IPS DF 4.7 (cell line): Measurements from ENCODE around the gene ACACA.

Source experiments
- DNase-seq: peaks from one replicate; pipeline ENCODE4 v3.0.0-alpha.2; 2013; ENCODE audit warnings: low spot score; ENCODE audit errors: extremely low read depth

ACACA gene

GRCh38 chr17:37292429-37293139 lies 114.1 kb downstream of the ACACA start:
- no peak for DNase-seq

GRCh38 chr17:37291351-37291750 lies 115.3 kb downstream of the ACACA start:
- DNase-seq = no peak

- no peak for DNase-seq
These were observed 120.2 kb downstream of the ACACA start for GRCh38 chr17:37286430-37286829.

GRCh38 chr17:37284191-37284590 lies 122.4 kb downstream of the ACACA start:
- no peak for DNase-seq

DNA sequence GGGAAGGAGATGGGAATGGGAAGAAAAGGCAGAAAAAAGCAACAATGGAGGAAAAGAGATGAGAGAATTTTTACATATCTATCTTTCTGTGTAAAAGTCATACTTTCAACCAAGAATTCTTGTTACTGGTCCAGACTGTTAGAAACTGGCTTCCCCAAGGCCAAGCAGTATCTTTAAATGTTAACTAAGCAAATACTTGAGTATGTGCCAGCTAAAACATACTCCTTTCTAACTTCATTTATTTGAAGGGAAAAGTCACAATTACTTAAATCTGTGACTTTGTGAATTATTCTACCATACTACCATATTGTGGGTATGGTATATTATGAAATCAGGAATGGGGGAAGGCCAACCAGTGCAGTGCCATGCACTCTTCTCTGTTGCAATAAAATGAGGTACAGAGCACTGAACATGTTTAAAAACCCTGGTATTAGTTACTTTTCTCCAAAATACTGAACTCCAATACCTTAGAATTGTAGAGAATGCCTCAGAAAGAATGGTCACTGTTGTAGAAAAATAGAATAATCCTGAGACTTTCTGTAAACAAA lies 123.1 kb downstream of the ACACA start:
- DNase-seq = no peak

DNA sequence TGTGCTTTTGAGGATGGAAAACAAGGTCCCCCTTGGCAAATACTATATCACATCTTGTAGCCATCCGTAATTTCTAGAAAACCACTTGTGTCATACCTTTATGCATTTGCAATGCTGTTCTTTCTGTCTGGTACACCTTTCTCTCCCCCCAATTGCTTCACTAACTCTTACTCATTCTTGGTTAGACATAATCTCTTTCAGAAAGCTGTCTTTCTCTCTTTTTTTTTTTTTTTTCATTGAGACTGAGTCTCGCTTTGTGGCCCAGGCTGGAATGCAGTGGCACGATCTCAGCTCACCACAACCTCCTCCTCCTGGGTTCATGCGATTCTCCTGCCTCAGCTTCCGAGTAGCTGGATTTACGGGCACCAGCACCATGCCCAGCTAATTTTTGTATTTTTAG lies 125.8 kb downstream of the ACACA start:
- no peak for DNase-seq

DNA sequence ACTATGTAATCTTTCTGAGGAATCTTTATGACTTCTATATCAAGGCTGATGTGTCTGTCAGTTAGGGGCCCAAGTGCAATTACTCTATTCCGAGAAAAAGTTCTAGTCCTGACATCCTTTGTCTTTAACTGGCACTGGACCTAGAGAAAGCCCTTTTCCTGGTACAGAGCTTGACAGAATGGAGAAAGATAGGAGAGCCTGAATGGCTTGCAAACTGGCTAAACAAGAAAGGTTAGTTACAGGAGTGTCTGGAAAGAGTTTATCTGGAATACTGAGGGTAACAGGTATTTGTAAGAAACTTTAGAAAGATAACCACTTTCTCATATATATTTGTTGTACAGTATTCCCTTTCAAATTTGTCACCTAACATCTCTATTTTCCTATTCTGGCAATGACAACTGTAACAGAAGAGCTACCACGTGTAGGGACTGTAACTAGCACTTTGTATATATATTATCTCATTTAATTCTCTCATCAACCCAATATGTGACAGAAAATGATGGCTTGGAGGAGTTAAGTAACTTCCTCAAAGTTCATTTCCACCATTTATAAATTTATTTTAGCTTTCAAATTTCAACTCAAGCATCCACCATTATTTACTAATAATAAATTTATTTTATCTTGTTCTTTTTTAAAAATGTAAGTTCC lies 128.3 kb downstream of the ACACA start:
- no peak for DNase-seq

DNA sequence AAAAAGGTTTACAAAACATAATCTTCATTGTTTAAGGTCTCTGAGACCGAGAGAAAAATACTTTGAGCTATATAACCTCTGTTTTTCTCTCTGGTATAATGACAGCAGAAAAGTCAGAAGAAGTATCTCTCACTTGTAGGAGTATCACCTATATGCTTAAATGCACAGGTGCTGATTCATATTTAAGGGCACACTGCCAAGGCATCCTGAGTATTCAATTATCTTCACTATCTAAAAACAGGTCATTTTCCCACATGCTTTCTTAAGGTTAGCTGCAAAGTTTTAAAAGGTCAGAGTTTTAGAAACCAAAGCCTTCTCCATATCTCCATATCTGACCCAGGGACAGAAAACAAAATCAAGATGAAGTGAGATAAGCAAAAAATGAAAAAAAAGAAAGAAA lies 130.2 kb downstream of the ACACA start:
- DNase-seq = no peak

- DNase-seq = no peak
These were observed 132.2 kb downstream of the ACACA start for GRCh38 chr17:37274461-37274860.

- no peak for DNase-seq
These were observed 133.1 kb downstream of the ACACA start for GRCh38 chr17:37273409-37274051.

- DNase-seq = no peak
These were observed 141.0 kb downstream of the ACACA start for GRCh38 chr17:37265446-37266173.

DNA sequence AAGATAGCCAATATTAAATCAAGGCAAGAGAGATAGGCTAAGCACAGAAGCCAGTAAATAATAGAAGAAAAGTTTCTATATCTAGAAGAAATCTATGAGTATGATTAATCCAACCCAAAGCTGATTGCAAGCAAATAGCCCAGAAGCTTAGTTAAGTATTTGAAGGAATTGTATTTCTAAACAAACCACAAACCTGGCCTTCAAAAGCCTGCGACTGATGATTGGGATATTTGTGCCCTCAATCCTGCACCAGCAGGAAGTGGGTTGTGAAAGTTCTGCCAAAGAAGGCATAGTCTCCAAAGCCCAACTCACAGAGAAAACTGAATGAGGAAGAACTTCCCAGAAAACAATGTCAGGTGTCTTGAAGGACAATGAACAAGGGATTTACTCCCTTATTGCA lies 145.3 kb downstream of the ACACA start:
- no peak for DNase-seq

DNA sequence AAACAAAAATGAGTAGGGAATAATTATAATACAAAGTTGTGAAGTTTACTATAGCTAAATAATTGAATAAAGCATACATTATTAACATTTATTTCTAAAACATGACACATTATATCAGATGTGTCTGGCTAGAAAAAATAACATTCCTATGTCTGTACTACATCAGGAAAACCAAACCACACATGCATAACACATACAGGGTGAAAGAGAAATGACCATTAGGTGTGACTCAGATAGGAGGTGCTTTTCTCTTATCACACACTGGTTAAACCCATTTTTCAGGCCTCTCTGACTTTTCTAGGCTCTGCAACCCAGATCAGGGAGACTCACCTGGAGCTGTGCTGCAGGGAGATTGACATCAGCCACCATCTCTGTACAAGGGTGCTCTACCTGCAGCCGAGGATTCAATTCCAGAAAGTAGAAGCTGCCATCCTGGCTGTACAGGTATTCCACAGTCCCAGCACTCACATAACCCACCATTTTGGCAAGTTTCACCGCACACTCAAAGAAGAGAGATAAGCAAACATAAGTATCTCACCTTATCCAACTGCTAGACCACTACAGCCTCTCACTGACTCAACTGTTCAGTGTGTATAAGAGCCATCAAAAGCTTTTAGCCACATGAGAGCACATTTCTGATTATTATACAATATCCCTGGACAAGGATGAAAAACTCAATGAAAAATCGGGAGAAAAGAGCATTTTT lies 147.5 kb downstream of the ACACA start:
- no peak for DNase-seq

DNA sequence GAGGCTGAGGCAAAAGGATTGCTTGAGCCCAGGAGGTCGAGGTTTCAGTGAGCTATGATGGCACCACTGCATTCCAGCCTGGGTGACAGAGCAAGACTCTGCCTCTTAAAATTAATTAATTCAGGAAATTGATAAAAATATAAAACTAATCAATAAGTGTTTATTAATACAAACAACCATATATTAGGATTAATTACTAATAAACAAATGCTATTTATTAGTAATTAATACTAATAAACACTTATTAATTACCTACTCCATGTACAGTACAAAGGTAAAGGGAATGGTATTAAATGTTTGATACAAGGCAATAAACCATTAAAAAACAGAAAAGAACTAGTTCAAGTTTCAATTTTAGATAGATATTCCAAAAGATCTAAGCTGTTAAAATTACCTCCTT lies 150.0 kb downstream of the ACACA start:
- DNase-seq = no peak

- DNase-seq = no peak
These were observed 151.2 kb downstream of the ACACA start for GRCh38 chr17:37255432-37255831.

- no peak for DNase-seq
These were observed 158.8 kb downstream of the ACACA start for GRCh38 chr17:37247825-37248224.

GRCh38 chr17:37246085-37246484 lies 160.6 kb downstream of the ACACA start:
- DNase-seq = no peak

DNA sequence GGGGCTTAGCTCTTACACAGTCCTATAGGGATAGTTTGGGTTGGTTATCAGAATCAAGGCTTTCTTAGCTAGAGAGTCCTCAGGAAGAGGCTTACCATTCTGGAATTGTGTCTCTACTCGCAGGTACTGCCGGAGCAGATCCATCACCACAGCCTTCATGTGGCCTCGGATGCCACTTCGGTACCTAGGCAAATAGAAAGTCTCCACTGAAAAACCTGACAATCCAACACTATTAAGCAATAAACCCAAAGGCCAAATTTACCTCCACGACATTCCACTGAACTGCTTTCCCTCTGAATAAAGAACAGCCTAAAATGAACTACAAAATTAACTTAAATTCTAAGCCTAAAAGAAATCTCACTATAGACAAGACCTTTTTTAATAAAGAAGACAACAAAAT lies 166.3 kb downstream of the ACACA start:
- DNase-seq = no peak

DNA sequence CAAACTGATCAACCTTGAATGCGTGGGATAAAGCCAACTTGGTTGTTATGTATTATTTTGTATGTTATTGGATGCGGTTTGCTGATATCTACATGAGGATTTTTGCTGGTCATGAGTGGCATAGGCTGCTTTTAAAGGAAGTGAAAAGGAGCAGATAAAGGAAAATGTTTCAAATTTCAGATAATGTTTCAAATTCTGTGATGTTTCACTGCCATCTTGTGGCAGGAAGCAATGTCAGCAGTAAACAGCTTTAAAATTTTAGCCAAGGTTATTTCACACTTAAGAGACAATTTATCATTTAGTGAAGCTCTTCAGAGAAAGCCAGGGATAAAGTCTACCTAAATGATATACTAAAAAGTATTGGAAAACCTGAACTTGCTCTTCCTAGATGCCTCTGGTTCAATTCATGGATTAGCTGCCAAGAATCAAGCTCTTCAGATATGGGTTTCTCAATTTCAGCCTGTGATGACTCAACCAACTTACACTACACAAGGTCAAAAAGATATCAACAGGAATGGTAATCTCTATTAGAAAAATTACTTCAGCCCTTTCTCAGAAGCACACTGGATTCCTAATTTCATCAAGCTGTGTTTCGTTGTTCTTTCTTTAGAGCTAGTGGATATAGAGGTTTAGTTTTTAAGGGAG lies 166.8 kb downstream of the ACACA start:
- DNase-seq = no peak

- no peak for DNase-seq
These were observed 172.5 kb downstream of the ACACA start for GRCh38 chr17:37234106-37234505.

GRCh38 chr17:37233036-37233435 lies 173.6 kb downstream of the ACACA start:
- DNase-seq = no peak
